ENCODE measurements around the gene C20orf96. TPM values are rescaled to one million over a fixed set of nuclear protein-coding genes. Genes with fewer than 3 reads are reported as not detected.

The C20orf96 gene
- polyA plus RNA-seq, 1 donor from 2014 or later, result 10.9 TPM

GRCh38 chr20:278181-278580, 12.4 kb downstream of the C20orf96 start:
- H3K36me3 ChIP-seq (ENCODE audit: insufficient read depth, low read length), result no peaks in the 10 kb centered on the region
- no peak overlapping the region for H2AFZ ChIP-seq (ENCODE audit: low read depth, low read length)
- no peaks in the 10 kb centered on the region for H3F3A ChIP-seq (ENCODE audit: insufficient read depth, low read length, poor library complexity, severe bottlenecking)
- TF ChIP-seq, protein P1, sequence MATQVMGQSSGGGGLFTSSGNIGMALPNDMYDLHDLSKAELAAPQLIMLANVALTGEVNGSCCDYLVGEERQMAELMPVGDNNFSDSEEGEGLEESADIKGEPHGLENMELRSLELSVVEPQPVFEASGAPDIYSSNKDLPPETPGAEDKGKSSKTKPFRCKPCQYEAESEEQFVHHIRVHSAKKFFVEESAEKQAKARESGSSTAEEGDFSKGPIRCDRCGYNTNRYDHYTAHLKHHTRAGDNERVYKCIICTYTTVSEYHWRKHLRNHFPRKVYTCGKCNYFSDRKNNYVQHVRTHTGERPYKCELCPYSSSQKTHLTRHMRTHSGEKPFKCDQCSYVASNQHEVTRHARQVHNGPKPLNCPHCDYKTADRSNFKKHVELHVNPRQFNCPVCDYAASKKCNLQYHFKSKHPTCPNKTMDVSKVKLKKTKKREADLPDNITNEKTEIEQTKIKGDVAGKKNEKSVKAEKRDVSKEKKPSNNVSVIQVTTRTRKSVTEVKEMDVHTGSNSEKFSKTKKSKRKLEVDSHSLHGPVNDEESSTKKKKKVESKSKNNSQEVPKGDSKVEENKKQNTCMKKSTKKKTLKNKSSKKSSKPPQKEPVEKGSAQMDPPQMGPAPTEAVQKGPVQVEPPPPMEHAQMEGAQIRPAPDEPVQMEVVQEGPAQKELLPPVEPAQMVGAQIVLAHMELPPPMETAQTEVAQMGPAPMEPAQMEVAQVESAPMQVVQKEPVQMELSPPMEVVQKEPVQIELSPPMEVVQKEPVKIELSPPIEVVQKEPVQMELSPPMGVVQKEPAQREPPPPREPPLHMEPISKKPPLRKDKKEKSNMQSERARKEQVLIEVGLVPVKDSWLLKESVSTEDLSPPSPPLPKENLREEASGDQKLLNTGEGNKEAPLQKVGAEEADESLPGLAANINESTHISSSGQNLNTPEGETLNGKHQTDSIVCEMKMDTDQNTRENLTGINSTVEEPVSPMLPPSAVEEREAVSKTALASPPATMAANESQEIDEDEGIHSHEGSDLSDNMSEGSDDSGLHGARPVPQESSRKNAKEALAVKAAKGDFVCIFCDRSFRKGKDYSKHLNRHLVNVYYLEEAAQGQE (IDR thresholded peaks at IDR 0.05; ENCODE audit: borderline replicate concordance), result no peak
- TF ChIP-seq EP300 (conservative IDR thresholded peaks at IDR 0.05; ENCODE audit: poor library complexity, severe bottlenecking) (no peak), CTCF (IDR thresholded peaks at IDR 0.05; ENCODE audit: poor library complexity, severe bottlenecking) (no peak), RAD21 (conservative IDR thresholded peaks at IDR 0.05) (no peak), MXI1 (conservative IDR thresholded peaks at IDR 0.05; ENCODE audit: poor library complexity, severe bottlenecking) (no peak), POLR2AphosphoS5 (IDR thresholded peaks at IDR 0.05) (no peak), SMC3 (conservative IDR thresholded peaks at IDR 0.05; ENCODE audit: poor library complexity) (no peak), TAF1 (IDR thresholded peaks at IDR 0.05; ENCODE audit: low read depth) (no peak), EZH2 (IDR thresholded peaks at IDR 0.05; ENCODE audit: borderline replicate concordance, insufficient read depth, low read length, poor library complexity, severe bottlenecking) (no peak)
- H3K4me2 ChIP-seq (ENCODE audit: low read length), result no peak overlapping the region
- H3K27ac ChIP-seq (ENCODE audit: low read length), result no peak overlapping the region
- H3K9me2 ChIP-seq (ENCODE audit: insufficient read depth, low read length), result no peaks in the 10 kb centered on the region
- H3K9me3 ChIP-seq (ENCODE audit: low read length), result no peaks in the 10 kb centered on the region
- H4K20me1 ChIP-seq (ENCODE audit: insufficient read depth), result no peaks in the 10 kb centered on the region
- H3K4me3 ChIP-seq (ENCODE audit: low read length), result no peak overlapping the region
- no peaks in the 10 kb centered on the region for H3K79me2 ChIP-seq (replicated peaks; ENCODE audit: insufficient read depth, low read length)
- no peak overlapping the region for H3K9ac ChIP-seq (ENCODE audit: low read length)
- no peaks in the 10 kb centered on the region for H3K27me3 ChIP-seq (ENCODE audit: insufficient read depth, low read depth, low read length)

GRCh38 chr20:277496-277781, 13.1 kb downstream of the C20orf96 start:
- Histone ChIP-seq H3K4me3 (ENCODE audit: low read length) (no peak overlapping the region), H3K9me3 (ENCODE audit: low read length) (no peaks in the 10 kb centered on the region), H3K36me3 (ENCODE audit: insufficient read depth, low read length) (no peaks in the 10 kb centered on the region), H3K4me2 (ENCODE audit: low read length) (no peak overlapping the region), H3K9me2 (ENCODE audit: insufficient read depth, low read length) (no peaks in the 10 kb centered on the region), H4K20me1 (ENCODE audit: insufficient read depth) (no peaks in the 10 kb centered on the region), H3F3A (ENCODE audit: insufficient read depth, low read length, poor library complexity, severe bottlenecking) (no peaks in the 10 kb centered on the region), H3K27me3 (ENCODE audit: insufficient read depth, low read depth, low read length) (no peaks in the 10 kb centered on the region), H3K79me2 (replicated peaks; ENCODE audit: insufficient read depth, low read length) (no peaks in the 10 kb centered on the region), H3K27ac (ENCODE audit: low read length) (no peak overlapping the region), H3K9ac (ENCODE audit: low read length) (no peak overlapping the region), H2AFZ (ENCODE audit: low read depth, low read length) (no peak overlapping the region)
- no peak for TF ChIP-seq RAD21 (conservative IDR thresholded peaks at IDR 0.05)
- TF ChIP-seq, protein P1 (IDR thresholded peaks at IDR 0.05; ENCODE audit: borderline replicate concordance), result no peak
- TF ChIP-seq POLR2AphosphoS5 (IDR thresholded peaks at IDR 0.05), result no peak
- TF ChIP-seq EP300 (conservative IDR thresholded peaks at IDR 0.05; ENCODE audit: poor library complexity, severe bottlenecking), result no peak
- TF ChIP-seq EZH2 (IDR thresholded peaks at IDR 0.05; ENCODE audit: borderline replicate concordance, insufficient read depth, low read length, poor library complexity, severe bottlenecking), result no peak
- no peak for TF ChIP-seq MXI1 (conservative IDR thresholded peaks at IDR 0.05; ENCODE audit: poor library complexity, severe bottlenecking)
- no peak for TF ChIP-seq TAF1 (IDR thresholded peaks at IDR 0.05; ENCODE audit: low read depth)
- TF ChIP-seq SMC3 (conservative IDR thresholded peaks at IDR 0.05; ENCODE audit: poor library complexity), result no peak
- no peak for TF ChIP-seq CTCF (IDR thresholded peaks at IDR 0.05; ENCODE audit: poor library complexity, severe bottlenecking)

Measured in neural cell (in vitro differentiated cells).